ENCODE results near the gene PIK3C3.

DNA sequence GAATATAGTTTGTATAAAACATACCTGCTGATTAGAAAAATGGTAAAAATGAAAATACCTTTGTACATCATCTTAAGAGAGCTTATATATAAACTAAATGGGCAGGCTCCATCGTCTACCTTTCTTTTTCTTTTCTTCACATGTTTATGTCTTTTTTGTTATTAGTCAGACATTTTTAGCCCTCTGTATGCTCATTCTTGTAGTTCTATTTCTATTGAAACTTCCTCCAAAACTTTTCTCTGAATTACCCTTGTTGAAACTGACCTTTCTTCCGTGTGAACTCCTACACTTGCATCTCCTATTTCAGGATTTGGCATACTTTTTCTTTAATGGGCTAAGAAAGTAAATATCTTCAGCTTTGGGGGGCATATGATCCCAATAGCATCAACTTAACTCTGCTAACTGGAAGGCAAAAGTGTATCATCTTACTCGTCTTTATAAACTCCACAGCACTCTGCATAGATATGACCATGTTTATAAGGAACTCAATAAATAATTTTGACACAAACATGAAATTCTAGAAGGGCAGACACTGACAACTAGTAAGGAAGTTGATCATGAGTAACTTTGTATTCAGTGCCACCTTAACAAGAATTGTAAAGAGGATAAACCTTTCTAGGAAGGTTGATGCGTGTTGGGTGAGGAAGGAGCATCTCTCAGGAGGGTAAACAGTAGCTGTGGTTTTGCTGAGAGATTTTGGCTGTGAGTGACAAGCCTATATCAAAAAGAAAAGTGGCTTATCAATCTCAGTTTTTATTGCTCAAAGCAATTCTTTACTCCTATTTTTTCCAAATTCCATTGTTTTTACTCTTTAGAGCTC lies 127.6 kb downstream of the PIK3C3 start:
- TF ChIP-seq POLR2A (IDR thresholded peaks at IDR 0.05; ENCODE audit: low read length) (no peak), GATA1 (IDR thresholded peaks at IDR 0.05; ENCODE audit: low read depth, low read length) (no peak)

All from erythroblast (primary cell).